HepG2 (cell line): ENCODE results near the gene RIPOR3. TPM values are rescaled to one million over a fixed set of nuclear protein-coding genes. Genes with fewer than 3 reads are reported as not detected.

Experiments
- ATAC-seq: fragments of 200-7000 bp; cut with Tn5 transposase; 3 replicates; pipeline ENCODE4 v1.9.1; 2020; ENCODE audit warnings: mild to moderate bottlenecking, moderate library complexity
- BruUV-seq: library from RNA; stranded (reverse); fragments of 400-500 nt; replicated peaks from 2 replicates; lab custom pipeline; 2021; lab: Mats Ljungman, UMichigan
- CTCF ChIA-PET: fragments of 300-600 bp; formaldehyde crosslinking; extraction: SDS; loops from one replicate; lab custom pipeline; 2021; ENCODE audit warnings: low total read pairs, inconsistent platforms, low intra/inter-chr PET ratio; lab: Yijun Ruan, JAX
- POLR2A ChIA-PET: fragments of 350-600 bp; sonication (Branson Sonifier 250); formaldehyde crosslinking; loops from one replicate; lab custom pipeline; 2020; ENCODE audit warnings: antibody characterized with exemption, inconsistent platforms; lab: Yijun Ruan, JAX
- DNase-seq: peaks from one replicate; pipeline ENCODE4 v3.0.0-alpha.2; 2015; ENCODE audit warnings: low spot score
- FAIRE-seq: peaks from 3 replicates; lab custom pipeline; 2011; peaks lifted over from hg19 to GRCh38; lab: Jason Lieb, UNC
- H2AFZ ChIP-seq: one replicate; pipeline ENCODE4 v1.6.1; 2011; ENCODE audit warnings: low read length, inconsistent platforms
- H3K27ac ChIP-seq: fragments of 300-600 bp; 3 replicates; pipeline ENCODE4 v1.8.0; 2011; ENCODE audit warnings: mixed run types, mild to moderate bottlenecking, mixed read lengths, low read length, inconsistent platforms; ENCODE audit not compliant: insufficient read depth; ENCODE audit errors: extremely low read length
- H3K27me3 ChIP-seq, 2 experiments: fragments of 200-600 bp in 1 of 2; 2 replicates in 1 of 2; 3 replicates in 1 of 2; pipeline versions ENCODE4 v1.6.0 to v1.8.0; 2011; ENCODE audit warnings: low read length in 2 of 2, mild to moderate bottlenecking in 2 of 2, moderate library complexity in 2 of 2, inconsistent platforms in 1 of 2; ENCODE audit not compliant: insufficient read depth in 2 of 2, control insufficient read depth in 1 of 2
- H3K36me3 ChIP-seq, 2 experiments: fragments of 200-600 bp in 1 of 2; replicated peaks in 1 of 2; 2 replicates in 1 of 2; 3 replicates in 1 of 2; pipeline versions ENCODE4 v1.5.1 to v1.8.0; 2011; ENCODE audit warnings: low read length in 2 of 2, inconsistent platforms in 1 of 2; ENCODE audit not compliant: insufficient read depth in 2 of 2, control insufficient read depth in 1 of 2
- H3K4me1 ChIP-seq: 2 replicates; pipeline ENCODE4 v1.5.1; 2012; ENCODE audit warnings: low read length, inconsistent platforms; ENCODE audit not compliant: insufficient read depth
- H3K4me2 ChIP-seq: 2 replicates; pipeline ENCODE4 v1.6.0; 2011; ENCODE audit warnings: low read depth, low read length, inconsistent platforms
- H3K4me3 ChIP-seq, 3 experiments: fragments of 200-600 bp in 1 of 3; sonication (generic), shearing (Covaris generic) in 1 of 3; replicated peaks in 1 of 3; 2 replicates each; pipeline ENCODE4 v1.5.1; 2011 to 2016; ENCODE audit warnings: low read length in 3 of 3, inconsistent platforms in 2 of 3, low read depth in 2 of 3, mild to moderate bottlenecking in 2 of 3, control low read depth in 1 of 3, mixed read lengths in 1 of 3; ENCODE audit not compliant: insufficient read depth in 1 of 3
- H3K79me2 ChIP-seq: one replicate; pipeline ENCODE4 v1.6.1; 2011; ENCODE audit warnings: low read length, inconsistent platforms; ENCODE audit not compliant: insufficient read depth
- H3K9ac ChIP-seq: 2 replicates; pipeline ENCODE4 v1.6.0; 2011; ENCODE audit warnings: mild to moderate bottlenecking, low read depth, low read length, inconsistent platforms; ENCODE audit not compliant: insufficient read depth
- H3K9me3 ChIP-seq: 2 replicates; pipeline ENCODE4 v1.5.1; 2012; ENCODE audit warnings: mild to moderate bottlenecking, low read length
- H4K20me1 ChIP-seq: 2 replicates; pipeline ENCODE4 v1.6.0; 2011; ENCODE audit warnings: inconsistent platforms, mild to moderate bottlenecking, low read length, moderate library complexity; ENCODE audit not compliant: insufficient read depth
- CHCHD3 ChIP-seq: sonication (generic); formaldehyde crosslinking; IDR thresholded peaks from 2 replicates; pipeline ENCODE4 v1.8.0; 2022; ENCODE audit warnings: mild to moderate bottlenecking, missing genetic modification reagents, moderate library complexity
- MAFG ChIP-seq: sonication (generic); formaldehyde crosslinking; IDR thresholded peaks from 2 replicates; pipeline ENCODE4 v1.5.1; 2020; ENCODE audit warnings: mild to moderate bottlenecking, missing genetic modification reagents
- NAIF1 ChIP-seq: sonication (generic); formaldehyde crosslinking; IDR thresholded peaks from 2 replicates; pipeline ENCODE4 v1.5.0; 2020; ENCODE audit warnings: mild to moderate bottlenecking, missing genetic modification reagents, borderline replicate concordance
- PHF8 ChIP-seq: sonication (generic); formaldehyde crosslinking; IDR thresholded peaks from 2 replicates; pipeline ENCODE4 v1.5.0; 2020; ENCODE audit warnings: missing genetic modification reagents
- RELA ChIP-seq: sonication (generic); formaldehyde crosslinking; IDR thresholded peaks from 2 replicates; pipeline ENCODE4 v1.4.0; 2020; ENCODE audit warnings: missing genetic modification reagents
- SP5 ChIP-seq: IDR thresholded peaks from 2 replicates; pipeline ENCODE4 v1.6.1; 2016; ENCODE audit warnings: low read depth, borderline replicate concordance
- XRCC5 ChIP-seq: fragments of 200-400 bp; formaldehyde crosslinking; optimal IDR thresholded peaks from 2 replicates; pipeline ENCODE3; 2017; ENCODE audit warnings: mild to moderate bottlenecking, low read length
- YY1 ChIP-seq: IDR thresholded peaks from 2 replicates; pipeline ENCODE4 v1.6.1; 2011; ENCODE audit warnings: low read length, low read depth, moderate library complexity, mild to moderate bottlenecking; ENCODE audit not compliant: insufficient read depth, insufficient replicate concordance
- ZNF143 ChIP-seq: sonication (generic); formaldehyde crosslinking; IDR thresholded peaks from 2 replicates; pipeline ENCODE4 v1.4.0; 2020; ENCODE audit warnings: missing genetic modification reagents
- ZNF180 ChIP-seq: sonication (generic); formaldehyde crosslinking; IDR thresholded peaks from 2 replicates; pipeline ENCODE4 v1.4.0; 2020; ENCODE audit warnings: low read depth, missing genetic modification reagents, borderline replicate concordance
- ZNF33B ChIP-seq: sonication (generic); formaldehyde crosslinking; IDR thresholded peaks from 2 replicates; pipeline ENCODE4 v1.5.1; 2020; ENCODE audit warnings: mild to moderate bottlenecking, missing genetic modification reagents
- ZNF446 ChIP-seq: sonication (generic); formaldehyde crosslinking; IDR thresholded peaks from 2 replicates; pipeline ENCODE4 v1.5.0; 2020; ENCODE audit warnings: mild to moderate bottlenecking, missing genetic modification reagents
- ZNF567 ChIP-seq: sonication (generic); formaldehyde crosslinking; IDR thresholded peaks from 2 replicates; pipeline ENCODE4 v1.8.1; 2023; ENCODE audit warnings: mild to moderate bottlenecking, missing genetic modification reagents, borderline replicate concordance
- ZNF792 ChIP-seq: IDR thresholded peaks from 2 replicates; pipeline ENCODE4 v1.6.1; 2016
- WGBS: methylation state at CpG from one replicate; pipeline ENCODE4 v1.1.6; 2017; ENCODE audit warnings: low lambda C conversion rate; 5-methylcytosine and 5-hydroxymethylcytosine counted together
- in situ Hi-C: cut with HindIII; loops from 2 replicates; pipeline ENCODE4 v1.10.0; 2017; ENCODE audit warnings: low pct_unique_long_range_greater_than_20kb; ENCODE audit not compliant: extremely low pct_ligation_motif_present
- intact Hi-C: fragments of 100-400 bp; cut with micrococcal nuclease; formaldehyde crosslinking; loops from one replicate; pipeline ENCODE4 v1.10.0; 2022; ENCODE audit not compliant: unreplicated experiment
- polyA plus RNA-seq, 8 experiments: library from polyadenylated mRNA; depleted of rRNA in 3 of 8; stranded (reverse) in 7 of 8; unstranded in 1 of 8; fragments of >200 nt; fragmentation: Illumina TruSeq in 4 of 8; extraction: Trizol in 4 of 8; gene quantifications; 2 replicates each; pipeline versions ENCODE4 v1.2.1 to v1.2.3, GENCODE V29; 2011 to 2016; ENCODE audit warnings: low read depth in 4 of 8, missing spikeins in 1 of 8, mixed read lengths in 1 of 8; ENCODE audit not compliant: insufficient read depth in 1 of 8
- total RNA-seq, 5 experiments: library from RNA; depleted of rRNA; stranded (reverse); fragments of >200 nt; fragmentation: Illumina TruSeq; extraction: Trizol; gene quantifications; 2 replicates each; pipeline ENCODE4 v1.2.3, GENCODE V29; 2016; ENCODE audit warnings: low read depth in 1 of 5
- TF ChIP-seq, protein P1 (sequence below): sonication (generic); formaldehyde crosslinking; IDR thresholded peaks from 2 replicates; pipeline ENCODE4 v1.5.1; 2020; ENCODE audit warnings: mild to moderate bottlenecking, moderate library complexity, missing genetic modification reagents
- TF ChIP-seq, protein P2 (sequence below): sonication (generic); formaldehyde crosslinking; IDR thresholded peaks from 2 replicates; pipeline ENCODE4 v1.5.0; 2020; ENCODE audit warnings: missing genetic modification reagents, mild to moderate bottlenecking, borderline replicate concordance

The RIPOR3 gene
- total and polyA plus RNA-seq, 2 of the 13 experiments (the other 11 are each of a cell fraction or from before 2014, with no cell fraction given): 0.18 TPM; not detected in 1

DNA sequence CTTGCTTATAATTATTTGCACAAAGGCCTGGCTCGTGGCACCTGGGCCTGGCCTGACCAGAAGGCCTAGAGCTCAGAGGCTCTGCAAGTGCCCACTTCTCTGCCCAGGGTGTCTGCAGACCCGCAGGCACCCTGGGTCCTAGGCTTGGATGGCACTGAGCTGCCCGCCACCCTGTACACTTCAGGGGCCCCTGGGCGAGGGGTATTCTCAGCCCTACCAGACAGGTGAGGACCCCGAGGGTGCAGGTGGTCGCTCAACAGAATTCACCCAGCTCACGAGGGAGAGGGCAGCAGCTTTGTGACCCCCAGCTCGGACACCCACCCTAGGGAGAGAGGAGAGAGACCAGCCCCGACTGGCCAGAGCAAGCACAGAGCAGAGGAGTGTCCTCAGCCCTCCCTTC, 83.9 kb downstream of the RIPOR3 start:
- in situ Hi-C loops: no loop called here
- POLR2A ChIA-PET: no interaction called here
- Histone ChIP-seq H4K20me1 (no peaks in the 10 kb centered on the region), H2AFZ (no peak overlapping the region), H3K36me3 (no peaks in the 10 kb centered on the region), H3K79me2 (no peaks in the 10 kb centered on the region), H3K4me1 (peaks cover 2% of the 10 kb centered on the region), H3K4me3 (no peak overlapping the region), H3K27me3 (peaks cover 9 to 20% of the 10 kb centered on the region in 2 experiments; a peak in 3 of 5 replicates), H3K9me3 (no peaks in the 10 kb centered on the region), H3K4me2 (no peak overlapping the region), H3K27ac (no peak overlapping the region), H3K9ac (no peak overlapping the region)
- TF ChIP-seq ZNF180 (CRISPR knock-in tag) (no peak), MAFG (CRISPR knock-in tag) (no peak), YY1 (no peak), XRCC5 (no peak), ZNF792 (CRISPR knock-in tag) (no peak), ZNF567 (CRISPR knock-in tag) (no peak), RELA (CRISPR knock-in tag) (no peak), CHCHD3 (no peak), ZNF143 (CRISPR knock-in tag) (no peak), PHF8 (CRISPR knock-in tag) (no peak), ZNF33B (CRISPR knock-in tag) (no peak), SP5 (CRISPR knock-in tag) (no peak), ZNF446 (CRISPR knock-in tag) (no peak), NAIF1 (CRISPR knock-in tag) (no peak)
- TF ChIP-seq, protein P1, sequence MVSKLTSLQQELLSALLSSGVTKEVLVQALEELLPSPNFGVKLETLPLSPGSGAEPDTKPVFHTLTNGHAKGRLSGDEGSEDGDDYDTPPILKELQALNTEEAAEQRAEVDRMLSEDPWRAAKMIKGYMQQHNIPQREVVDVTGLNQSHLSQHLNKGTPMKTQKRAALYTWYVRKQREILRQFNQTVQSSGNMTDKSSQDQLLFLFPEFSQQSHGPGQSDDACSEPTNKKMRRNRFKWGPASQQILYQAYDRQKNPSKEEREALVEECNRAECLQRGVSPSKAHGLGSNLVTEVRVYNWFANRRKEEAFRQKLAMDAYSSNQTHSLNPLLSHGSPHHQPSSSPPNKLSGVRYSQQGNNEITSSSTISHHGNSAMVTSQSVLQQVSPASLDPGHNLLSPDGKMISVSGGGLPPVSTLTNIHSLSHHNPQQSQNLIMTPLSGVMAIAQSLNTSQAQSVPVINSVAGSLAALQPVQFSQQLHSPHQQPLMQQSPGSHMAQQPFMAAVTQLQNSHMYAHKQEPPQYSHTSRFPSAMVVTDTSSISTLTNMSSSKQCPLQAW (CRISPR knock-in tag): no peak
- TF ChIP-seq, protein P2, sequence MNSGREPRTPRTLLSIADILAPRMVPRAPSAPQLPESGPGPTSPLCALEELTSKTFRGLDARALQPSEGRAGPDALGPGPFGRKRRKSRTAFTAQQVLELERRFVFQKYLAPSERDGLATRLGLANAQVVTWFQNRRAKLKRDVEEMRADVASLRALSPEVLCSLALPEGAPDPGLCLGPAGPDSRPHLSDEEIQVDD (CRISPR knock-in tag): no peak
- no TSS peak for BruUV-seq
- no peak for ATAC-seq
- no peak for DNase-seq
- CTCF ChIA-PET: no interaction called here
- 38% methylated on average over 6 of the region's 9 CpGs for WGBS
- no peak for FAIRE-seq
- intact Hi-C loops: no loop called here
